Gastrocnemius medialis (tissue), 4 donors: ENCODE results near the gene PIEZO1. TPM values are rescaled to one million over a fixed set of nuclear protein-coding genes. Genes with fewer than 3 reads are reported as not detected.

Experiments
- ATAC-seq, 2 donors: fragments of 150-250 bp; one replicate each; pipeline ENCODE4 v1.9.1; 2016
- DNase-seq, 2 donors: peaks; one replicate each; pipeline ENCODE4 v3.0.0-alpha.2; 2019
- H3K27ac ChIP-seq, 4 donors: fragments of 200-600 bp; sonication (generic); 1 replicate in 1 of 4; 2 replicates in 3 of 4; pipeline ENCODE4 v1.5.1; 2016 to 2018; ENCODE audit warnings: mild to moderate bottlenecking in 2 of 4, moderate library complexity in 1 of 4
- H3K27me3 ChIP-seq, 3 donors: fragments of 200-600 bp; sonication (generic) in 2 of 3; 1 replicate in 1 of 3; 2 replicates in 2 of 3; pipeline versions ENCODE4 v1.5.1 to v1.6.0; 2016 to 2019; ENCODE audit warnings: mild to moderate bottlenecking in 1 of 3, moderate library complexity in 1 of 3
- H3K36me3 ChIP-seq, 2 donors: fragments of 200-600 bp; sonication (generic) in 1 of 2; one replicate each; pipeline ENCODE4 v1.5.1; 2017 to 2018
- H3K4me1 ChIP-seq, 2 donors: fragments of 200-600 bp; sonication (generic) in 1 of 2; one replicate each; pipeline ENCODE4 v1.5.1; 2016 to 2017; ENCODE audit warnings: mild to moderate bottlenecking in 2 of 2
- H3K4me3 ChIP-seq, 4 donors: fragments of 200-600 bp; sonication (generic) in 3 of 4; 1 replicate in 1 of 4; 2 replicates in 3 of 4; pipeline ENCODE4 v1.5.1; 2016 to 2019; ENCODE audit warnings: mild to moderate bottlenecking in 2 of 4
- H3K9me3 ChIP-seq, 3 donors: fragments of 200-600 bp; sonication (generic) in 2 of 3; 1 replicate in 1 of 3; 2 replicates in 2 of 3; pipeline ENCODE4 v1.5.1; 2016 to 2019
- POLR2A ChIP-seq, 2 donors: fragments of 450-650 bp; IDR thresholded peaks; one replicate each; pipeline ENCODE4 v1.6.1; 2017; ENCODE audit warnings: antibody characterized with exemption in 2 of 2, mild to moderate bottlenecking in 2 of 2, moderate library complexity in 2 of 2
- in situ Hi-C, 4 donors: fragments of 200-750 bp; cut with MboI; loops; one replicate each; pipeline versions ENCODE4 v1.15.0 to v1.8.0; 2017; ENCODE audit warnings: low sequenced_read_pairs in 4 of 4
- intact Hi-C: fragments of 100-400 bp; cut with DNase I; formaldehyde crosslinking; loops from one replicate; pipeline ENCODE4 v1.15.1; 2023; ENCODE audit warnings: low total_unique reads
- total RNA-seq, 4 donors: library from RNA; depleted of rRNA; stranded (reverse); fragments of >200 nt; gene quantifications; one replicate each; pipeline versions ENCODE4 v1.1.0 to v1.2.3, GENCODE V29; 2016
- TF ChIP-seq, protein P1 (sequence below), 5 experiments: fragments of 450-650 bp in 3 of 5; fragments of 200-600 bp in 2 of 5; sonication (generic) in 2 of 5; IDR thresholded peaks in 4 of 5; conservative IDR thresholded peaks in 1 of 5; 1 replicate in 4 of 5; 2 replicates in 1 of 5; pipeline ENCODE4 v1.5.1; 2016 to 2019; ENCODE audit warnings: antibody characterized with exemption in 5 of 5, mild to moderate bottlenecking in 3 of 5, moderate library complexity in 3 of 5

The PIEZO1 gene
- total RNA-seq, 4 donors from 2014 or later = 9.0 to 37.0 (median 16.5) TPM

DNA sequence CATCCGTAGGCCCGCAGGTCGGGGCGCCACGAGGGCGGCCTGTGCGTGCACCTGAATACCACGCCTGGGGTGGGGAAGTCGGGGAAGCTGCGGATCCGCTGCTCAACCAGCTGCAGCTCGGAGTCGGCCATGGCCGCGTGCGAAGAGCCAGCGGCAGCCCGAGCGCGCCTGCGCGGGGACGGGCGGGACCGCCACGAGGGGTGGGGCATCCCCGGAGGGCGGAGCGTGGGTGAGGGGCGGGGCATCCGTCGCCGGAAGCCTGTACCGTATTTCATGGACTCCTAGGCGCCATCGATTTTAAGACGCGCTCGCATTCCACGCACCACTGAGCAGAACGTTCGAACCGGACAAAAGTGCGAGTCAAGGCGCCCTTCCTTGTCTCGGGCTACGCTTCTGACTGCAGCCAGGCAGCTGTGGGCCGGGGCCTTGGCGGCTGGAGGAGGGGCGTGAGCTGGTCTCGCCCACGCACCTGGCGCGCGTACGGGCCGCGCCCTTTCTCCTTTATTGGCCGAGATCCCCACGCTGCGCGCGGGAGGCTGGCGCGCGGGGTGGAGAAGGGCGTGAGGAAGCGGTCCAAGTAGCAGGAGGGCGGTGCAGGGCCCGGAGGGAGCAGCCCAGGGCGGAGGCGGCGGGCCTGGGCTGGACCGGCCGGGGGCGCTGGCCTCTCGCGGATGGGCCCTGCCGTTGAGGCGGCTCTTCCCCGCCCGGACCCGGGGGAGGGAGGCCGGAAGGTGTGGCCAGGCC, 26.9 kb upstream of the PIEZO1 start, which contains the start of gene APRT:
TSS of gene APRT (minus strand) at position 160 of the 744 bp plus-strand sequence. CDS start at position 131, 29 bp downstream.
- in situ Hi-C loops (no loop called here), intact Hi-C loops (loop anchor here (1.0 to 10.0 kb wide), 7 partner anchors 9 to 947 kb away; partner anchors contain the start of genes ACSF3, CDH15, CDT1 and SLC7A5)
- peak; percentile 83 to 85 for TF ChIP-seq POLR2A (IDR thresholded peaks at IDR 0.05)
- TF ChIP-seq, protein P1, sequence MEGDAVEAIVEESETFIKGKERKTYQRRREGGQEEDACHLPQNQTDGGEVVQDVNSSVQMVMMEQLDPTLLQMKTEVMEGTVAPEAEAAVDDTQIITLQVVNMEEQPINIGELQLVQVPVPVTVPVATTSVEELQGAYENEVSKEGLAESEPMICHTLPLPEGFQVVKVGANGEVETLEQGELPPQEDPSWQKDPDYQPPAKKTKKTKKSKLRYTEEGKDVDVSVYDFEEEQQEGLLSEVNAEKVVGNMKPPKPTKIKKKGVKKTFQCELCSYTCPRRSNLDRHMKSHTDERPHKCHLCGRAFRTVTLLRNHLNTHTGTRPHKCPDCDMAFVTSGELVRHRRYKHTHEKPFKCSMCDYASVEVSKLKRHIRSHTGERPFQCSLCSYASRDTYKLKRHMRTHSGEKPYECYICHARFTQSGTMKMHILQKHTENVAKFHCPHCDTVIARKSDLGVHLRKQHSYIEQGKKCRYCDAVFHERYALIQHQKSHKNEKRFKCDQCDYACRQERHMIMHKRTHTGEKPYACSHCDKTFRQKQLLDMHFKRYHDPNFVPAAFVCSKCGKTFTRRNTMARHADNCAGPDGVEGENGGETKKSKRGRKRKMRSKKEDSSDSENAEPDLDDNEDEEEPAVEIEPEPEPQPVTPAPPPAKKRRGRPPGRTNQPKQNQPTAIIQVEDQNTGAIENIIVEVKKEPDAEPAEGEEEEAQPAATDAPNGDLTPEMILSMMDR (IDR thresholded peaks at IDR 0.05 in 4 of 5, conservative IDR thresholded peaks at IDR 0.05 in 1 of 5) = peak in 3 of 5 experiments; percentile 16 to 45 (median 25)
- Histone ChIP-seq H3K9me3 (no peaks in the 10 kb centered on the region), H3K4me1 (peaks cover 14 to 21% of the 10 kb centered on the region in 2 donors), H3K27ac (peak within 1 kb of the TSS; percentile 81 to 91 (median 90)), H3K4me3 (peak within 1 kb of the TSS; percentile 70 to 81 (median 74)), H3K36me3 (peaks cover 0 to 10% of the 10 kb centered on the region in 2 donors), H3K27me3 (no peaks in the 10 kb centered on the region)
- ATAC-seq (peak; percentile 90 to 92), DNase-seq (peak; percentile 89)

DNA sequence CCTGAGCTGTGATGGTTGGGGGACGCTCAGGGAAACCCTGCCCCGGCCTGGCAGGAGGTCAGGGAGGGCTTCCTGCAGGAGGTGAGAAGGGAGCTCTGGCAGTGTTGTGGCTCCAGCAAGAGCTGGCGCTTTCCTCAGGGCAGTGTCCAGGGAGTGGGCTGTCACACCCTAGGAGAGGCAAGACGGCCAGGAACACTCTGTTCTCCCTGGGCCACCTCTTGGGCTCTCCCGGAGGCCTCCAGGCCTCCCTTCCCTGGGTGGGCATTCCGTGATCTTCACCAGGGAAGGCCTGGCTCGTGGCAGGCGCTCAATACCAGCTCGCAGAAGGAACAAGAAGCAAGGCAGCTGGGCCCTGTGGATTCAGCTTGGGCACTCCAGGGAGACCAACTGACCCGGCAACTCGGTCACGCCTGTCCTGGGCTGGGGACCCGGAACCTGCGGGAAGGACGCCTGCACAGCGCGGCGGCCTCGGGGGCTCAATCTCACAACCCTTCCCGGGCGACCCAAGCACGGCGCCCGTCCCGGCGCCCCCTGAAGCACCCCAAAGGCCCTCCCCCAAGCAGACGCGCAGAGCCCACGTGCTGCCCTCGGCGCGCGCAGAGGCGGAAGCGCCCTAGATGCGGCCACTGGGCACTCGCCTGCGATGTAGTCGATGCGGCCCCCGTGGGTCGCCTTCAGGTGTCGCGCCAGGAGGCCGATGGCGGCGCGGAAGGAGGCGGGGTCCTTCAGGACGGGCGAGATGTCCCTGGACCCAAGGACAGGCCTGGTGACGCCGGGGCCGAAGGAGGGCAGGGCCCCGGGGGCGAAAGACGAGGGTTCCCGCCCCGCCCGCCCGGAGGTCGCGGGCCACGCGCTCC, 26.1 kb upstream of the PIEZO1 start:
- Histone ChIP-seq H3K4me3 (peak overlapping the region; percentile 70 to 81 (median 74)), H3K27ac (peak overlapping the region; percentile 81 to 91 (median 90)), H3K4me1 (peaks cover 14 to 21% of the 10 kb centered on the region in 2 donors), H3K9me3 (no peaks in the 10 kb centered on the region), H3K27me3 (no peaks in the 10 kb centered on the region), H3K36me3 (peaks cover 0 to 10% of the 10 kb centered on the region in 2 donors)
- intact Hi-C loops = loop anchor here (1.0 to 10.0 kb wide), 7 partner anchors 8 to 946 kb away; partner anchors contain the start of genes ACSF3, CDH15, CDT1 and SLC7A5
- DNase-seq (peak; percentile 59 to 61), ATAC-seq (peak; percentile 69 to 74)
- TF ChIP-seq, protein P1 (IDR thresholded peaks at IDR 0.05 in 4 of 5, conservative IDR thresholded peaks at IDR 0.05 in 1 of 5) = no peak
- peak in 1 of 2 donors; percentile 87 for TF ChIP-seq POLR2A (IDR thresholded peaks at IDR 0.05)
- in situ Hi-C loops = no loop called here

DNA sequence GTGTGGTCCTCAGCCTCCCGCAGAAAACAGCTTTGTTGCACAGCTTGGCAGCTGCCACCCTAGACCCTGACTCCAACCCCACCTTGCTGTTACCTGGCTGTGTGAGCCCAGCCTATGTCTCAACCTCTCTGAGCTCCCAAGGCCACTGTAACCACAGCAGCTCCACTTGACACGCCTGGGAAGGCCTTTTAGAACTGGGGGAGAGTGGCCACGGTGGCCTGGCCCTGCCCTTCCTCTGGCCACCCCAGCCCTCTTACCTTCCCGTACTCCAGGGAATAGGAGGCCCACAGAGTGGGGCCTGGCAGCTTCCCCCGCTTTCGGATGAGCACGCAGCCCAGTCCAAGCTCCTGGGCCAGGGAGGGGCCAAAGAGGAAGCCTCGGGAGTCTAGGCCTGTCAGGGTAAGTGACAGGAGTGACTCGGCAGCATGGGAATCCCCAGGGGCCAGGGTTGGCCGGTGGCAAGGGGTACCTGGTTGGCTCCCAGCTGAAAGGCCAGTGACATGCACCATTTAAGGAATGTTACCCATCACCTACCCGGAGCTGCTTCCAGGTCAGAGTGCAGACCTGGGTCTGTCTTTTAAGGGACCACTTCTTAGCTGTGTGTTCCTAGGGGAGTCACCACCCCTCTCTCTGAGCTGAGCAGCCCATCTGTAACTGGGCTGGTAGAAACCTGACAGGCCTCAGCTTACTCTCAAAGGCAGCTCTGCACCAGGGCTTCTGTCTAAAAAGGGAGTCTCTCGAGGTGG, 25.3 kb upstream of the PIEZO1 start:
- Histone ChIP-seq H3K27me3 (no peaks in the 10 kb centered on the region), H3K27ac (peak overlapping the region; percentile 81 to 91 (median 90)), H3K9me3 (no peaks in the 10 kb centered on the region), H3K4me1 (peaks cover 14 to 18% of the 10 kb centered on the region in 2 donors), H3K4me3 (peak overlapping the region; percentile 70 to 81 (median 74)), H3K36me3 (peaks cover 0 to 10% of the 10 kb centered on the region in 2 donors)
- in situ Hi-C loops (no loop called here), intact Hi-C loops (loop anchor here (2.0 to 10.0 kb wide), 5 partner anchors 87 to 946 kb away; partner anchors contain the start of genes ACSF3, CDH15, SLC7A5 and ZNF778)
- TF ChIP-seq POLR2A (IDR thresholded peaks at IDR 0.05) = no peak
- TF ChIP-seq, protein P1 (IDR thresholded peaks at IDR 0.05 in 4 of 5, conservative IDR thresholded peaks at IDR 0.05 in 1 of 5) = no peak
- DNase-seq (no peak), ATAC-seq (no peak)

DNA sequence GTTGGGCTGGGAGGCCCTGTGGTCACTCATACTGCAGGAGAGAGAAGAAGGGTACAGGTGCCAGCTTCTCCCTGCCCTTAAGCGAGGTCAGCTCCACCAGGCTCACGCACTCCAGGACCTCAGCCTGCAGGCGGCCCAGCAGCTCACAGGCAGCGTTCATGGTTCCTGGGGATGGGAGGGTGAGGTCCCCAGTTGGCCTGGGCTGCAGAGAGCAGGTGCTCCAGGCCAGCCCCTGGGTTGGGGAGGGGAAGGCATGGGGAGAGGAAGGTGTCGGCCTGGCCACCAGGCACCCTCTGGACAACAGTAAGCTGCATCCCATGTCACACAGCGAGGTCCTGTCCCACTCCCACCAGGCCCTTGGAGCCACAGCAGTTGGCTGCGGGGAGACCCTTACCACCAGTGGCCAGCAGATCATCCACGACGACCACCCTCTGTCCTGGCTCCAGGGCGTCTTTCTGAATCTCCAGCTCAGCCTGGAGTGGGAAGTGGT, 24.7 kb upstream of the PIEZO1 start:
- Histone ChIP-seq H3K27ac (no peak overlapping the region), H3K4me3 (no peak overlapping the region), H3K36me3 (peaks cover 0 to 10% of the 10 kb centered on the region in 2 donors), H3K27me3 (peaks cover 0 to 3% (median under 1%) of the 10 kb centered on the region in 3 donors), H3K4me1 (peaks cover 14 to 18% of the 10 kb centered on the region in 2 donors), H3K9me3 (no peaks in the 10 kb centered on the region)
- in situ Hi-C loops (no loop called here), intact Hi-C loops (loop anchor here (2.0 to 10.0 kb wide), 5 partner anchors 88 to 945 kb away; partner anchors contain the start of genes ACSF3, CDH15, SLC7A5 and ZNF778)
- no peak for ATAC-seq
- no peak for DNase-seq
- TF ChIP-seq POLR2A (IDR thresholded peaks at IDR 0.05) = no peak
- TF ChIP-seq, protein P1 (IDR thresholded peaks at IDR 0.05 in 4 of 5, conservative IDR thresholded peaks at IDR 0.05 in 1 of 5) = no peak
